ENCODE data around the gene UVRAG.

Gene UVRAG

GRCh38 chr11:75993126-75993525 lies 178.1 kb downstream of the UVRAG start:
- DNase-seq (ENCODE audit: low read depth, low spot score): no peak
- H3K27ac ChIP-seq: no peak overlapping the region

DNA sequence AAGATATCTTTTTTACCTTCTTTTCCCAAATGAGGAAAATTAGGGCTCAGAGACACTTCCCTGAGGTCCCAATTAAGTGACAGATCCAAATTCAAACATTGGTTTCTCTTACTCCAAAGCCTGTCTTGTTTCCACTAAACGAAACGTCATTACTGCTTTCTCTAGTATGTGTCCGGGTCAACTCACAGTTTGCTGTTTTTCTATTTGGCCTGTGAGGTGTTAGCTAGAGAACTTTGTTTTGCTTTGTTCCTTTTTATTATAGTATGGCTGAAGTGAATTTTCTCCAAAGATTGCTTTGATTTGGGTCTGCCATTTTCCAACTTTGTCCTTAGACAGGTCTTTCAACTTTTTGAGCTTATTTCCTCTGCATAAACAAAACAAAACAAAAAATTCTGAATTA lies 179.6 kb downstream of the UVRAG start:
- H3K27ac ChIP-seq: no peak overlapping the region
- no peak for DNase-seq (ENCODE audit: low read depth, low spot score)

GRCh38 chr11:75996523-75997442 lies 181.8 kb downstream of the UVRAG start:
- H3K27ac ChIP-seq: no peak overlapping the region
- no peak for DNase-seq (ENCODE audit: low read depth, low spot score)

- no peak overlapping the region for H3K27ac ChIP-seq
- no peak for DNase-seq (ENCODE audit: low read depth, low spot score)
These were observed 189.4 kb downstream of the UVRAG start for GRCh38 chr11:76004400-76004799.

GRCh38 chr11:76005756-76006155 lies 190.7 kb downstream of the UVRAG start:
- no peak overlapping the region for H3K27ac ChIP-seq

DNA sequence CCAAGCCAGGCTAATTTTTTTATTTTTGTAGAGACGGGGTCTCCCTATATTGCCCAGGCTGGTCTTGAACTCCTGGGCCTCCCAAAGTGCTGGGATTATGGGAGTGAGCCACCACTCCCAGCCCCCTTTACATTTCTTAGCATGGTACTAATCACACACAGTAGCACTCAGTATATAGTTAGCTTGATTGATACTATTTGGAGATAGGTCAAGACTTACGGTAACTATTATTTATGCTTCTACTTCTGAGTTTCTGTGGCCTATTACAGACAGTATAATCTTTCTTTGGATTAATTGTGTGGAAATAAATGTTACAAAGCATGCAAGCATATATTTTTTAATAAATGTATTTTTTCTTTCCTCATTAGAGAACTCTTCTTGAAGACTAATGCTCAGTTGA lies 192.2 kb downstream of the UVRAG start:
- DNase-seq (ENCODE audit: low read depth, low spot score): no peak
- H3K27ac ChIP-seq: peak overlapping the region; percentile 11

More at GRCh38 chr11:76005756-76006155, 190.7 kb downstream of the UVRAG start:
- no peak for DNase-seq (ENCODE audit: low read depth, low spot score)

DNA sequence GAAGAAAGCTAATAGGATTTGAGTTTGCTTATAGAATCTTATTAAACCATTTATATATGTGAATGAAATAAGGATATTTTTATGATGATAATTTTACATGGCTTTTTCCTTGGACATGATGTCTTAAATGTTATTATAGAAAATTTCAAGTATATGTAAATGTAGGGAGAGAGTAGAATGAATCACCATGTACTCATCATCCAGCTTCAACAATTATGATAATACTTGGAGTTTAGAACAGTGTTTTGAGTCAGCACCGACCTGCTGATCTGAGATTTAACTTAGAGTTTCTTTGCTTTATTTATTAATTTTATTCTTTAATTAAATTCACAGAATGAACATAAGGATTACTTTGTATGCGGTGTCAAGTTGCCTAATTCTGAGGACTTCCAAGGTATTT lies 193.5 kb downstream of the UVRAG start:
- peak overlapping the region; percentile 4 for H3K27ac ChIP-seq

DNA sequence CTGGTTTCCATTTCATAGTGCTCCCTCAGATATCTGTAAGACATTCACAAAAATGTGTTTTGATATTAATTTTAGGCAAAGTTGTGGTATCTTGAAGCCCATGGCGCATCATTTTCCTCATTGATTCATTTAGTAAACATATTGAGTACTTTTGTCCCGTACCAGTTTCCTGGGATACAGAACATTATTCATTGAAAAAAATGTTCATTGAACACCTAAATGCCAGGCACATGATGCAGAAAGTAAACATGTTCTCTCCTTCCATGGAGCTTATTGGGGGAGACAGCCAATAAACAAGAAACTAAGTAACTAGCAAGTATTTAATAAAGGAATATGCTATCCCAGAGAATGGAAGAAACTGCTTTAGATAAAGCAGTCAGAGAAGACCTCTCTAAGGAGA lies 195.0 kb downstream of the UVRAG start:
- H3K27ac ChIP-seq: no peak overlapping the region
- no peak for DNase-seq (ENCODE audit: low read depth, low spot score)

More for the DNA sequence above, 193.5 kb downstream of the UVRAG start:
- DNase-seq (ENCODE audit: low read depth, low spot score): no peak

- no peak for DNase-seq (ENCODE audit: low read depth, low spot score)
These were observed 198.5 kb downstream of the UVRAG start for GRCh38 chr11:76013526-76013925.

DNA sequence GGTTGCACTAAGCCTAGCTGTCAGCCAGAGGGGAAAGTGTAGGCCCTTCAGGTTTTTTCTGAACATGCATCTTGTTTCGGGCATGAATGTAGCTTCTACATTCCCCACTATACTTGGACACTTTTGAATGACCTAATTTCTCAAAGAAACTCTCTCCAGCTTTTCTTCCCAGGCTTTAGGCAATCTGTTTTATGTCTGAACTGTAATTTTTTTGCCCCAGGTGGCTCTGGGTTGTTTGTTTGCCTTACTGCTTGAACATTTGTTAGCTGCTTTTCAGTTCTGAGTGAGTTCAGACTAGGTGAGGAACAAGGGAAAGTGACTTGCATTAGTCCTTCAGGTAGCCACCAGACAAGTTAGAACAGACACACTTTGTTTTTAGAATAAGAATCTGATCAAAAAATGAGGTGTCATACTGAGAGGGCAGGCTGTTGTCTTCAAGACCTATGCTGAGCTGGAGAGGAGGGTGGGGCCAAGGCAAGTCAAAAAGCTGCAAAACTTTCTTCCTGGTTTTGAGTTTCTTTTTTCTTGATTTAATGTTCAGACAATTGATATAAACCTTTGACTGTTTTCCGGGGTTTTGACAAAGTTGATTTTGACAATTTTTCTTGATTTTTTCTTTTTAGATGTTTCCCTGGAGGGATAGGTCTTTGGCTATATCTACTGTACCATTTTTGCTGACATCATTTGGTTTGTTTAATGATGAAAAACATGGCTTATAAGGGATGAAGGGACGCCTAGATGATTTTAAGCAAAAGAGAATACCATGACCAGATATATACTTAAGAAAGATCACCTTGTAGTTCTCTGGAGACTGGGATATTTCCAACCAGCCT lies 208.4 kb downstream of the UVRAG start:
- DNase-seq (ENCODE audit: low read depth, low spot score): peak; percentile 29
- H3K27ac ChIP-seq: peak overlapping the region; percentile 63

More at GRCh38 chr11:76013526-76013925, 198.5 kb downstream of the UVRAG start:
- no peak overlapping the region for H3K27ac ChIP-seq

DNA sequence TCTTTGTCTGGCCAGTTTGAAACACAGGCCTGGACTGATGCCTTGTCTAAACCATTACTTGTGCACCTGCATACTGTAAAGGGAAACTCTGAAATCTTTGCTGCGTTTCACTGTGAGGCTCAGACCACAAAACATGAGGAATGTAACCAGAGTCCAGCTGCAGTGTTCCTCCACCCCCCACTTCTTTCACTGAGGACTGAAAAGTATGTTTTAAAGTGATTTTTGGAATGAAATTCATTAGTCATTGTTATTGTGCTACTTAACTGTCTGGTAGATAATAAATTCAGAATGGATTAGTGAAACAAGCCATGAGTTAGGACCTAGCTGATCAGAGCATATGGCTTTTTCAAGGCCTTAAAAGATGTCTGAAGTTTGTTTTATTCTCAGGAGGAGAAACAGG lies 210.1 kb downstream of the UVRAG start:
- no peak for DNase-seq (ENCODE audit: low read depth, low spot score)
- no peak overlapping the region for H3K27ac ChIP-seq

DNA sequence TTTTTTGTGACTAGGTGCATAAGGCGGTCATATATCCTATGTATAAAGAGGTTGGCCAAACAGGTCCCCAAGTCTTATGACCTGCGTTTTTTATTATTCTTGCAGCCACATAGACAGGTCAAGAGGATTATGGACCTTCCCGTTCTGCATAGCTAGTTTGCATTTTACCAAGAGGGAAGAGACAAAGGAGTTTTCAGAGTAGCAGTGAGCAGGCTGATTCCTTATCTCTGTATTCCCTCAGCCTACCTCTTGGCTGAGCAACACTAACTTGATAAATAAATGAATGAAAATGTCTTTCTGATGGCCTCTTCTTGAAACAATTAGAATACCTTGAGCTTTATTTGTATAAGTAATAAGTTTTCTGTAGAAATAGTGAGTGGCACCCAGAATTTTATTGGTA lies 210.8 kb downstream of the UVRAG start:
- DNase-seq (ENCODE audit: low read depth, low spot score): no peak

GRCh38 chr11:76026281-76026680 lies 211.3 kb downstream of the UVRAG start:
- no peak overlapping the region for H3K27ac ChIP-seq
- no peak for DNase-seq (ENCODE audit: low read depth, low spot score)

More for the DNA sequence above, 210.8 kb downstream of the UVRAG start:
- H3K27ac ChIP-seq: no peak overlapping the region

DNA sequence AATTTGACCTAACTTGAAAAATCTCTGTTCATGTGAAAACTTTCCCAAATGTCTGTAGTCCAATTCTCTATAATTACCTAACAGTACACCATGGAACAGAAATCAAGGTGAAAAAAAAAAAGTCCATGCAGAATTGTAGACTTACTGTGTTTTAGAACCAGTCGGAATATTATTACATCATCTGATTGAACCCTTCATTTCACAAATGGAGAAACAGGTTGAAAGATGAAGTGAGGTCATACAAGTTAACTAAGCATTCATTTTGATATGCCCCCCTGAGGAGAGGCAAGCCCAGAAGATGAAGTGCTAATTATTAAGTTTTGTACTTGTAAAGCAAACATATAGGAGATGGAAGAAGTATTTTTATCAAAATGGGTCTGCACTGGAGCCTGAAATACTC lies 211.9 kb downstream of the UVRAG start:
- DNase-seq (ENCODE audit: low read depth, low spot score): no peak
- H3K27ac ChIP-seq: no peak overlapping the region

GRCh38 chr11:76030286-76030685 lies 215.3 kb downstream of the UVRAG start:
- DNase-seq (ENCODE audit: low read depth, low spot score): peak; percentile 29
- H3K27ac ChIP-seq: peak overlapping the region; percentile 88

DNA sequence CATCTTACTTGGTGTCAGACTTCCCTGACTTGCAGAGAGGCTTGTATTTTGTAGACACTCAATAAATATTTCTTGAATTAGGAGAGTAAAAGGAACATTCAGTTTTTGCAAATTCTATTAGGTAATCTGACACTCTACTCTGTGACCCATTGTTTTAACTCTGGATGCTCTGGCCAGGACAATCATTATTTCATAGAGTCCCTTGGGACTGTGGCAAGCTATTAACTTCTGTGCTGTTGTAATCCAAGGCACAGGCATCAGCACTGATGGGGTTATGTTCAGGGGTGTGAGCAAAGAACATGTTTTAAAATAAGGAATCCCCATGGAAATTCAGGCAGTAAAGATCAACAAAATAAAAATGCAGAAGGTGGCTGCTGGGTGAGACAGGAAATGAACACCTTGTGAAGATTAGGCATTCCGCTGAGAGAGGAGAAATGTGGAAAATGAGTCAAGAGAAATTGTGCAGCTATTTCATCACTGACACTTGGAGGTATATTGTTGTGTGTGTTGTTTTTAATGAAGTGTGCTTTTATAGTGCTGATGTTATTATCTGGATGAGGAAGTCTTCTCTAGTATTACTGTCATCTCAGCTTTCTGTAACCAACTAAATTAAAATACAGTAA lies 216.1 kb downstream of the UVRAG start:
- no peak for DNase-seq (ENCODE audit: low read depth, low spot score)
- peak overlapping the region; percentile 88 for H3K27ac ChIP-seq

- DNase-seq (ENCODE audit: low read depth, low spot score): no peak
- H3K27ac ChIP-seq: no peak overlapping the region
These were observed 218.7 kb downstream of the UVRAG start for GRCh38 chr11:76033699-76034098.

- DNase-seq (ENCODE audit: low read depth, low spot score): no peak
- no peak overlapping the region for H3K27ac ChIP-seq
These were observed 220.0 kb downstream of the UVRAG start for GRCh38 chr11:76035020-76035419.

DNA sequence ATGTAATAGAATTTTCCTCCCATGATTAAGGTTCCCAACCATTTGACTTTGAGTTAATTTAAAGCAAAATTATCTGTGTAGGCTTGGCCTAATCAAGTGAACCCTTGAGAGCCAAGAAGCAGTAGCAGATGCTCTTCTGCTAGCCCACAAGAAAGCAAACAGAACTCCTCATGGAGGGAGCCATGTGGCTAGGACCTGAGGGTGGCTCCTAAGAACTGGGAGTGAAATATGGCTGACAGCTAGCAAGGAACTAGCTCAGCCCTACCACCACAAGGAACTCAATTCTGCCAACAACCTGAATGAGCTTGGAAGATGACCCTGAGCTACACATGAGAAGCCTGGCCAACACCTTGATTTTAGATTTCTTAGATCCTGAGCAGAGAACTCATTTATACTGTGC lies 223.6 kb downstream of the UVRAG start:
- H3K27ac ChIP-seq: no peak overlapping the region
- no peak for DNase-seq (ENCODE audit: low read depth, low spot score)

GRCh38 chr11:76041208-76041607 lies 226.2 kb downstream of the UVRAG start:
- no peak for DNase-seq (ENCODE audit: low read depth, low spot score)
- H3K27ac ChIP-seq: no peak overlapping the region

Data from epithelial cell of prostate (primary cell).